Fibroblast of villous mesenchyme (primary cell): ENCODE results near the gene TREM1. TPM values are rescaled to one million over a fixed set of nuclear protein-coding genes. Genes with fewer than 3 reads are reported as not detected.
"Not testable (repeated sequence)": the region's sequence is repeated elsewhere in the genome, so short reads cannot be mapped to it uniquely, and the experiment has no call there.

ENCODE experiments used
- DNase-seq: peaks from one replicate; pipeline ENCODE4 v3.0.0-alpha.2; 2010; ENCODE audit warnings: low read depth
- H3K4me3 ChIP-seq: 2 replicates; pipeline ENCODE4 v1.5.1; 2011; ENCODE audit warnings: low read depth, mild to moderate bottlenecking, low read length
- total RNA-seq: library from RNA; depleted of rRNA; stranded (reverse); fragments of >200 nt; gene quantifications from 2 replicates; pipeline ENCODE4 v1.2.3, GENCODE V29; 2012
- TF ChIP-seq, protein P1 (sequence below): IDR thresholded peaks from 2 replicates; pipeline ENCODE4 v1.5.1; 2012; ENCODE audit warnings: low read depth, mild to moderate bottlenecking, low read length; ENCODE audit not compliant: insufficient read depth

TREM1 gene
- total RNA-seq, 1 donor = not detected

DNA sequence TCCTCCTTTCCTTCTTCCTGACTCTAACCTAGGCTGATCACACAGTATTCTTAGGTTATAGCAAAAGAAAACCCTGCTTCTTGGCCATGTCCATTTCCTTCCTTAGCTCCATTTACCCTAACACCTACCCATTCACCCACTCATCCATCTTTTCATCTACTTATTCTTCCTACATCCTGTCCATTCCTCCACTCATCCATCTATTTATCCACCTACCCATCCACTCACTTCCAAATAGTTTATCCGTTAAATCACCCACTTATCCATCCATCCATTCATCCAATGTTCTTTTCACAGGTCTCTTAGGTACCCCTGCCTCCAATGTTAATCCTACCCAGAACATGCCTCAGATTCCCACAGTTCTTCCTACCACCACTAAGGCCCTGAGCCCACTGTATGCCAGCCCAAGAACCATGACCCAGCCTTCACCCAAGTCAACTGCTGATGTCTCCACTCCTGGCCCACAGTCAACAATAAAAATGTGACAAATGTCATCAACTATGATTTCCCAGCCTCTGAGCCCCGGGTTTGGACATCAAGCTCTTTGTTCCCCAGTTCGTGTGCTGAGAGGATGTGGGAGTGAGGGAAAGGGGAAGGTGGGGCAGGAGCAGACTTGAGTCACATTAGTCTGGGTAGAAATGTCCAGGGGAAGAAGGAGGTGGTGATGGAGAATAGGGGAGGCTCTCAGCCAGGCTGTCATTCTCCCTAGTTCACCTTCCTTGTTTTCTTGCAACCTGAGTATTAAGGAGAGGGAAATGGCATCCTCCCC, 33.9 kb downstream of the TREM1 start:
- TF ChIP-seq, protein P1, sequence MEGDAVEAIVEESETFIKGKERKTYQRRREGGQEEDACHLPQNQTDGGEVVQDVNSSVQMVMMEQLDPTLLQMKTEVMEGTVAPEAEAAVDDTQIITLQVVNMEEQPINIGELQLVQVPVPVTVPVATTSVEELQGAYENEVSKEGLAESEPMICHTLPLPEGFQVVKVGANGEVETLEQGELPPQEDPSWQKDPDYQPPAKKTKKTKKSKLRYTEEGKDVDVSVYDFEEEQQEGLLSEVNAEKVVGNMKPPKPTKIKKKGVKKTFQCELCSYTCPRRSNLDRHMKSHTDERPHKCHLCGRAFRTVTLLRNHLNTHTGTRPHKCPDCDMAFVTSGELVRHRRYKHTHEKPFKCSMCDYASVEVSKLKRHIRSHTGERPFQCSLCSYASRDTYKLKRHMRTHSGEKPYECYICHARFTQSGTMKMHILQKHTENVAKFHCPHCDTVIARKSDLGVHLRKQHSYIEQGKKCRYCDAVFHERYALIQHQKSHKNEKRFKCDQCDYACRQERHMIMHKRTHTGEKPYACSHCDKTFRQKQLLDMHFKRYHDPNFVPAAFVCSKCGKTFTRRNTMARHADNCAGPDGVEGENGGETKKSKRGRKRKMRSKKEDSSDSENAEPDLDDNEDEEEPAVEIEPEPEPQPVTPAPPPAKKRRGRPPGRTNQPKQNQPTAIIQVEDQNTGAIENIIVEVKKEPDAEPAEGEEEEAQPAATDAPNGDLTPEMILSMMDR = no peak
- H3K4me3 ChIP-seq = no peak overlapping the region
- no peak for DNase-seq

GRCh38 chr6:41247882-41248705, 38.4 kb downstream of the TREM1 start:
- DNase-seq = no peak
- TF ChIP-seq, protein P1 = no peak
- H3K4me3 ChIP-seq = no peak overlapping the region

GRCh38 chr6:41247288-41247865, 39.1 kb downstream of the TREM1 start:
- no peak for DNase-seq
- TF ChIP-seq, protein P1 = no peak
- H3K4me3 ChIP-seq = no peak overlapping the region

DNA sequence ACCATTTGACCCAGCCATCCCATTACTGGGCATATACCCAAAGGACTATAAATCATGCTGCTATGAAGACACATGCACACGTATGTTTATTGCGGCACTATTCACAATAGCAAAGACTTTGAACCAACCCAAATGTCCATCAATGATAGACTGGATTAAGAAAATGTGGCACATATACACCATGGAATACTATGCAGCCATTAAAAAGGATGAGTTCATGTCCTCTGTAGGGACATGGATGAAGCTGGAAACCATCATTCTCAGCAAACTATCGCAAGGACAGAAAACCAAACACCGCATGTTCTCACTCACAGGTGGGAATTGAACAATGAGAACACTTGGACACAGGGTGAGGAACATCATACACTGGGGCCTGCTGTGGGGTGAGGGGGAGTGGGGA, 40.0 kb downstream of the TREM1 start:
- not testable (repeated sequence) for DNase-seq, H3K4me3 ChIP-seq

DNA sequence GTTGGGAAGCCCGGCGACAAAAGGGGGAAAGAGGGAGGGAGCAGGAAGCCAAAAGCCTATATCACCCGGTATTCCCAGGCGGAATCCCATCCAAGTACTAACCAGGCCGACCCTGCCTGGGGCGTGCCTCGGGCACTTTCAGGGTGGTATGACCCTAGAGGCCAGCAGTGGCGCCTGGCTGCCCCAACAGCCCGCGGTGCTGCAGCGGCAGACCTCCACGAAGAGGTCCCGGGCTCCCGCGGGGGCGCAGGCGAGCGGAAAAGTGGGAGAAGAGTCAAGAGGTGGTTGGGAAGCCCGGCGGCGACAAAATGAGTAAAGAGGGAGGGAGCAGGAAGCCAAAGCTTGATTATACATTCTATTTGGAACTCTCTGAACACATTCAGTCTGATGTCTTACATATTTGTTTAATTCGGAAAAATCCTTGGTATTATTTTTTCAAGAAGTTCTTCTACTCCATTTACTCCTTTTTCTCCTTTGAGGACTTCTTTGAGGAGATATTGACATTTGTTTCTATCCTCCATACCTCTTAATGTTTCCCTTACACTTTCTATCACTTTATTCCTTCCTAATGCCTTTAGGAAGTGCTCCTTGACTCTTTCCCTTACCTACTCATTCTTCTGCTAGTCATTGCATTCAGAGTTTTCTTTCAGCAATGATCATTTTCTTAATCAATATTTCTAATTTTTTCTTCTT, 46.9 kb downstream of the TREM1 start:
- DNase-seq = no peak
- TF ChIP-seq, protein P1 = no peak
- H3K4me3 ChIP-seq = no peak overlapping the region

GRCh38 chr6:41237128-41237527, 49.4 kb downstream of the TREM1 start:
- TF ChIP-seq, protein P1 = no peak
- DNase-seq = no peak
- no peak overlapping the region for H3K4me3 ChIP-seq
